Nephron progenitor cell (in vitro differentiated cells): ENCODE data around the gene PPP1R8.

Source experiments
- DNase-seq: peaks from one replicate; pipeline ENCODE4 v3.0.0; 2021
- H3K27ac Mint-ChIP-seq: 2 replicates; pipeline ENCODE4 v1.8.0; 2021; ENCODE audit warnings: mild to moderate bottlenecking, moderate library complexity, mixed read lengths
- H3K27me3 Mint-ChIP-seq: 2 replicates; pipeline ENCODE4 v1.8.0; 2021; ENCODE audit warnings: mild to moderate bottlenecking, low read depth, mixed read lengths; ENCODE audit not compliant: poor library complexity
- H3K36me3 Mint-ChIP-seq: 2 replicates; pipeline ENCODE4 v1.8.0; 2021; ENCODE audit warnings: low read depth, mixed read lengths
- H3K4me1 Mint-ChIP-seq: 2 replicates; pipeline ENCODE4 v1.8.0; 2021; ENCODE audit warnings: mixed read lengths
- H3K4me3 Mint-ChIP-seq: 2 replicates; pipeline ENCODE4 v1.8.0; 2021; ENCODE audit warnings: mild to moderate bottlenecking, moderate library complexity, mixed read lengths
- H3K9me3 Mint-ChIP-seq: 2 replicates; pipeline ENCODE4 v1.8.0; 2021; ENCODE audit warnings: mild to moderate bottlenecking, moderate library complexity, mixed read lengths
- CTCF ChIP-seq: fragments of 200-600 bp; sonication (generic); IDR thresholded peaks from 2 replicates; pipeline ENCODE4 v1.5.0; 2021; ENCODE audit warnings: antibody characterized with exemption

Gene PPP1R8

GRCh38 chr1:27878039-27878438 is 47.5 kb downstream of the PPP1R8 start:
- H3K27me3 Mint-ChIP-seq: peaks cover 12% of the 10 kb centered on the region
- H3K9me3 Mint-ChIP-seq: no peaks in the 10 kb centered on the region
- H3K4me1 Mint-ChIP-seq: peaks cover 26% of the 10 kb centered on the region
- peaks cover 5% of the 10 kb centered on the region for H3K36me3 Mint-ChIP-seq
- H3K4me3 Mint-ChIP-seq: no peak overlapping the region
- TF ChIP-seq CTCF: no peak
- DNase-seq: no peak
- no peak overlapping the region for H3K27ac Mint-ChIP-seq

GRCh38 chr1:27878787-27879335 is 48.3 kb downstream of the PPP1R8 start:
- Mint-ChIP-seq H3K4me3 (no peak overlapping the region), H3K4me1 (peaks cover 32% of the 10 kb centered on the region), H3K27me3 (peaks cover 4% of the 10 kb centered on the region), H3K9me3 (no peaks in the 10 kb centered on the region), H3K27ac (no peak overlapping the region), H3K36me3 (peaks cover 5% of the 10 kb centered on the region)
- TF ChIP-seq CTCF: no peak
- DNase-seq: no peak

- no peak for DNase-seq
- H3K9me3 Mint-ChIP-seq: no peaks in the 10 kb centered on the region
- H3K27me3 Mint-ChIP-seq: no peaks in the 10 kb centered on the region
- no peak overlapping the region for H3K27ac Mint-ChIP-seq
- H3K4me1 Mint-ChIP-seq: peaks cover 38% of the 10 kb centered on the region
- TF ChIP-seq CTCF: no peak
- no peak overlapping the region for H3K4me3 Mint-ChIP-seq
- peaks cover 5% of the 10 kb centered on the region for H3K36me3 Mint-ChIP-seq
Measured at GRCh38 chr1:27879374-27880082, 48.9 kb downstream of the PPP1R8 start.

GRCh38 chr1:27882543-27882903 is 51.9 kb downstream of the PPP1R8 start:
- no peak for DNase-seq
- Mint-ChIP-seq H3K27me3 (peaks cover 4% of the 10 kb centered on the region), H3K36me3 (peaks cover 5% of the 10 kb centered on the region), H3K27ac (no peak overlapping the region), H3K4me1 (peaks cover 51% of the 10 kb centered on the region), H3K9me3 (no peaks in the 10 kb centered on the region), H3K4me3 (no peak overlapping the region)
- TF ChIP-seq CTCF: no peak

- no peak for TF ChIP-seq CTCF
- no peak for DNase-seq
- Mint-ChIP-seq H3K27ac (peak overlapping the region; percentile 89), H3K36me3 (peaks cover 5% of the 10 kb centered on the region), H3K27me3 (peaks cover 4% of the 10 kb centered on the region), H3K4me1 (peaks cover 50% of the 10 kb centered on the region), H3K9me3 (no peaks in the 10 kb centered on the region), H3K4me3 (peak overlapping the region; percentile 50)
Measured at GRCh38 chr1:27883536-27883935, 53.0 kb downstream of the PPP1R8 start.
